ENCODE measurements around the gene AOAH. TPM values are rescaled to one million over a fixed set of nuclear protein-coding genes. Genes with fewer than 3 reads are reported as not detected.

The AOAH gene
- total RNA-seq, 2 donors from 2014 or later: 2.5 to 7.2 TPM

- DNase-seq (ENCODE audit: low spot score): no peak
- TF ChIP-seq, protein P1, sequence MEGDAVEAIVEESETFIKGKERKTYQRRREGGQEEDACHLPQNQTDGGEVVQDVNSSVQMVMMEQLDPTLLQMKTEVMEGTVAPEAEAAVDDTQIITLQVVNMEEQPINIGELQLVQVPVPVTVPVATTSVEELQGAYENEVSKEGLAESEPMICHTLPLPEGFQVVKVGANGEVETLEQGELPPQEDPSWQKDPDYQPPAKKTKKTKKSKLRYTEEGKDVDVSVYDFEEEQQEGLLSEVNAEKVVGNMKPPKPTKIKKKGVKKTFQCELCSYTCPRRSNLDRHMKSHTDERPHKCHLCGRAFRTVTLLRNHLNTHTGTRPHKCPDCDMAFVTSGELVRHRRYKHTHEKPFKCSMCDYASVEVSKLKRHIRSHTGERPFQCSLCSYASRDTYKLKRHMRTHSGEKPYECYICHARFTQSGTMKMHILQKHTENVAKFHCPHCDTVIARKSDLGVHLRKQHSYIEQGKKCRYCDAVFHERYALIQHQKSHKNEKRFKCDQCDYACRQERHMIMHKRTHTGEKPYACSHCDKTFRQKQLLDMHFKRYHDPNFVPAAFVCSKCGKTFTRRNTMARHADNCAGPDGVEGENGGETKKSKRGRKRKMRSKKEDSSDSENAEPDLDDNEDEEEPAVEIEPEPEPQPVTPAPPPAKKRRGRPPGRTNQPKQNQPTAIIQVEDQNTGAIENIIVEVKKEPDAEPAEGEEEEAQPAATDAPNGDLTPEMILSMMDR (IDR thresholded peaks at IDR 0.05): no peak
- H3K4me3 ChIP-seq: no peak overlapping the region
- no peaks in the 10 kb centered on the region for H3K27me3 ChIP-seq
- H3K4me1 ChIP-seq: no peaks in the 10 kb centered on the region
- H3K9me3 ChIP-seq: no peaks in the 10 kb centered on the region
- H3K27ac ChIP-seq: no peak overlapping the region
- no peaks in the 10 kb centered on the region for H3K36me3 ChIP-seq
These were observed 111.2 kb downstream of the AOAH start for GRCh38 chr7:36613031-36613614.

- Histone ChIP-seq H3K36me3 (no peaks in the 10 kb centered on the region), H3K9me3 (no peaks in the 10 kb centered on the region), H3K4me3 (no peak overlapping the region), H3K4me1 (no peaks in the 10 kb centered on the region), H3K27me3 (no peaks in the 10 kb centered on the region), H3K27ac (no peak overlapping the region)
- DNase-seq (ENCODE audit: low spot score): no peak
- TF ChIP-seq, protein P1 (IDR thresholded peaks at IDR 0.05): no peak
These were observed 112.6 kb downstream of the AOAH start for GRCh38 chr7:36611703-36612102.

- no peaks in the 10 kb centered on the region for H3K9me3 ChIP-seq
- no peak overlapping the region for H3K27ac ChIP-seq
- TF ChIP-seq, protein P1 (IDR thresholded peaks at IDR 0.05): no peak
- DNase-seq (ENCODE audit: low spot score): no peak
- H3K27me3 ChIP-seq: no peaks in the 10 kb centered on the region
- no peaks in the 10 kb centered on the region for H3K36me3 ChIP-seq
- H3K4me3 ChIP-seq: no peak overlapping the region
- H3K4me1 ChIP-seq: no peaks in the 10 kb centered on the region
These were observed 116.6 kb downstream of the AOAH start for GRCh38 chr7:36607721-36608095.

GRCh38 chr7:36606976-36607720, 117.1 kb downstream of the AOAH start:
- no peak for DNase-seq (ENCODE audit: low spot score)
- TF ChIP-seq, protein P1 (IDR thresholded peaks at IDR 0.05): no peak
- no peaks in the 10 kb centered on the region for H3K27me3 ChIP-seq

DNA sequence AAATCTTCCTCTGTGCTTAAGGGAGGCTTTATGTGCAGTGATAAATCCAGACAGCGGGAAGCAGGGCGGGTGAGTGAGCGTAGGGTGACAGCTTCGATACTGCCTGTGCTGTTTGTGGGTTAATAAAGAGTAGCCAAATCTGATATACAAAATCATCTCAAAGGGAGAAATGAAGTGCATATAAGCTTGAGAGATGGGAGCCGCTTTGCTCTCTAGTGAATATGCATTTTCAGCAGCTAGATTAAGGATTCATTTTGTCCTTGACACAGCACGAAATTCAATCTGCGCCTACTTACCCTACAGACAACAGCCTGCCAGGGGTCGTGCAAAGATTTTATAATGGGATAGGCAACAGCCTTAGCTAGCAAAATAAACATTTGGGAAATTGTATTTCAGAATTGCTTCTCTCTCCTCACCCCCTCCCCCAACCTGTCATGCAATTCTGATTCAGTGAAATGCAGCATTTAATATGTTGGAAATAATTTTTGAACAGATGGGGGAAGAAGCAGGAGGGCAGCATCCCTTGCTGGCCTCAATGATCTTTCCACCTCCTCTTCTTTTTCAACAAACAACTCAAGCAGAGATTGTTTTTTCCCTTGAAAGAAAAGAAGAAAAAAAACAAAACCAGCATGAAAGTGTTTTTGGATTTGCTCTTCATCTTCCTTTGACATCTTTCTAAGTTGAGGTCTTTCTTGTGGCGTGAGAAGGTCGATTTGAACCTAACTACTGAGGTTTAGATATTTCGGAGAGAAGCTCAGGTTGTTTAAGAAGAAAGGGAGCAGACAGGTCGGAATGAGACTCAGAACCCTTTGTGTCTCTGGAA, 117.9 kb downstream of the AOAH start:
- TF ChIP-seq, protein P1 (IDR thresholded peaks at IDR 0.05): no peak
- no peak overlapping the region for H3K27ac ChIP-seq
- no peak for DNase-seq (ENCODE audit: low spot score)
- H3K27me3 ChIP-seq: no peaks in the 10 kb centered on the region
- H3K4me3 ChIP-seq: no peak overlapping the region
- H3K9me3 ChIP-seq: no peaks in the 10 kb centered on the region
- H3K4me1 ChIP-seq: no peaks in the 10 kb centered on the region
- no peaks in the 10 kb centered on the region for H3K36me3 ChIP-seq

More at GRCh38 chr7:36606976-36607720, 117.1 kb downstream of the AOAH start:
- no peaks in the 10 kb centered on the region for H3K9me3 ChIP-seq
- no peak overlapping the region for H3K27ac ChIP-seq
- no peaks in the 10 kb centered on the region for H3K4me1 ChIP-seq
- H3K4me3 ChIP-seq: no peak overlapping the region
- no peaks in the 10 kb centered on the region for H3K36me3 ChIP-seq
